ENCODE results near the gene TRMT13. TPM values are rescaled to one million over a fixed set of nuclear protein-coding genes. Genes with fewer than 3 reads are reported as not detected.

The TRMT13 gene
- total RNA-seq, 1 experiment from 2014 or later = 12.7 TPM

- POLR2A ChIA-PET = no interaction called here
- DNase-seq (ENCODE audit: low spot score) (no peak), ATAC-seq (no peak)
- Mint-ChIP-seq H3K27me3 (ENCODE audit: low read depth) (no peaks in the 10 kb centered on the region), H3K27ac (no peak overlapping the region), H3K4me3 (no peak overlapping the region), H3K36me3 (peaks cover 28% of the 10 kb centered on the region), H3K4me1 (peaks cover 11% of the 10 kb centered on the region), H3K9me3 (no peaks in the 10 kb centered on the region)
- TF ChIP-seq PREB (CRISPR knock-in tag; IDR thresholded peaks at IDR 0.05; ENCODE audit: borderline replicate concordance) (no peak), IRF2 (CRISPR knock-in tag; IDR thresholded peaks at IDR 0.05; ENCODE audit: borderline replicate concordance, low read depth) (no peak), AR (CRISPR knock-in tag; IDR thresholded peaks at IDR 0.05) (no peak), NR3C1 (CRISPR knock-in tag; conservative IDR thresholded peaks at IDR 0.05; ENCODE audit: low read depth) (no peak), ZNF232 (CRISPR knock-in tag; IDR thresholded peaks at IDR 0.05) (no peak), ZSCAN18 (CRISPR knock-in tag; IDR thresholded peaks at IDR 0.05) (no peak)
- CTCF ChIA-PET = no interaction called here
These were observed 14.0 kb downstream of the TRMT13 start for GRCh38 chr1:100146958-100147357.

GRCh38 chr1:100147875-100148274 lies 14.9 kb downstream of the TRMT13 start:
- peaks cover 11% of the 10 kb centered on the region for H3K4me1 Mint-ChIP-seq
- POLR2A ChIA-PET = interaction anchor here (0.6 kb wide), 1 partner anchor 311 kb away, joined by 3 read pairs; no protein-coding TSS in a partner anchor

GRCh38 chr1:100151679-100152078 lies 18.7 kb downstream of the TRMT13 start:
- Mint-ChIP-seq H3K4me3 (no peak overlapping the region), H3K27ac (no peak overlapping the region), H3K9me3 (no peaks in the 10 kb centered on the region), H3K4me1 (peaks cover 11% of the 10 kb centered on the region), H3K36me3 (0 out of 2 replicates have a peak, but pooled peaks cover 4% of the 10 kb centered on the region), H3K27me3 (ENCODE audit: low read depth) (no peaks in the 10 kb centered on the region)
- no peak for TF ChIP-seq SMAD4 (CRISPR knock-in tag; IDR thresholded peaks at IDR 0.05)
- no peak for TF ChIP-seq FOXP1 (CRISPR knock-in tag; IDR thresholded peaks at IDR 0.05; ENCODE audit: borderline replicate concordance)
- TF ChIP-seq ELF4 (CRISPR knock-in tag; IDR thresholded peaks at IDR 0.05; ENCODE audit: low read depth) = no peak
- no peak for ATAC-seq
- CTCF ChIA-PET = no interaction called here
- POLR2A ChIA-PET = no interaction called here
- DNase-seq (ENCODE audit: low spot score) = no peak

More at GRCh38 chr1:100147875-100148274, 14.9 kb downstream of the TRMT13 start:
- DNase-seq (ENCODE audit: low spot score) (no peak), ATAC-seq (peak; percentile 92)
- Mint-ChIP-seq H3K36me3 (peaks cover 24% of the 10 kb centered on the region), H3K27me3 (ENCODE audit: low read depth) (no peaks in the 10 kb centered on the region), H3K4me3 (no peak overlapping the region), H3K27ac (peak overlapping the region; percentile 89), H3K9me3 (no peaks in the 10 kb centered on the region)
- TF ChIP-seq GABPB1 (CRISPR knock-in tag; IDR thresholded peaks at IDR 0.05) (no peak), JUN (CRISPR knock-in tag; IDR thresholded peaks at IDR 0.05) (no peak)
- CTCF ChIA-PET = no interaction called here

GRCh38 chr1:100152271-100152670 lies 19.3 kb downstream of the TRMT13 start:
- ChIA-PET CTCF (no interaction called here), POLR2A (no interaction called here)
- no peak for TF ChIP-seq USF1 (CRISPR knock-in tag; IDR thresholded peaks at IDR 0.05)
- no peak for TF ChIP-seq ESRRA (CRISPR knock-in tag; IDR thresholded peaks at IDR 0.05; ENCODE audit: borderline replicate concordance)
- H3K9me3 Mint-ChIP-seq = no peaks in the 10 kb centered on the region
- peaks cover 9% of the 10 kb centered on the region for H3K4me1 Mint-ChIP-seq
- DNase-seq (ENCODE audit: low spot score) (no peak), ATAC-seq (no peak)
- H3K27me3 Mint-ChIP-seq (ENCODE audit: low read depth) = no peaks in the 10 kb centered on the region
- 0 out of 2 replicates have a peak, but pooled peaks cover 2% of the 10 kb centered on the region for H3K36me3 Mint-ChIP-seq
- no peak overlapping the region for H3K27ac Mint-ChIP-seq
- H3K4me3 Mint-ChIP-seq = no peak overlapping the region

Measured in WTC11 (cell line).